Renal cortex interstitium (tissue), 11 donors: Measurements from ENCODE around the gene SULT1E1. TPM values are rescaled to one million over a fixed set of nuclear protein-coding genes. Genes with fewer than 3 reads are reported as not detected.

Source experiments
- DNase-seq, 11 donors: peaks; one replicate each; pipeline ENCODE4 v3.0.0-alpha.2; 2013; ENCODE audit warnings: low read depth in 9 of 11, low spot score in 4 of 11; ENCODE audit errors: extremely low read depth in 1 of 11
- polyA plus RNA-seq, 3 donors: library from polyadenylated mRNA; unstranded; fragments of 120-200 nt; gene quantifications; one replicate each; pipeline ENCODE4 v1.2.1, GENCODE V29; 2013; ENCODE audit not compliant: insufficient read length in 3 of 3

Gene SULT1E1
- polyA plus RNA-seq, 3 donors: 414 to 554 (median 457) TPM

DNA sequence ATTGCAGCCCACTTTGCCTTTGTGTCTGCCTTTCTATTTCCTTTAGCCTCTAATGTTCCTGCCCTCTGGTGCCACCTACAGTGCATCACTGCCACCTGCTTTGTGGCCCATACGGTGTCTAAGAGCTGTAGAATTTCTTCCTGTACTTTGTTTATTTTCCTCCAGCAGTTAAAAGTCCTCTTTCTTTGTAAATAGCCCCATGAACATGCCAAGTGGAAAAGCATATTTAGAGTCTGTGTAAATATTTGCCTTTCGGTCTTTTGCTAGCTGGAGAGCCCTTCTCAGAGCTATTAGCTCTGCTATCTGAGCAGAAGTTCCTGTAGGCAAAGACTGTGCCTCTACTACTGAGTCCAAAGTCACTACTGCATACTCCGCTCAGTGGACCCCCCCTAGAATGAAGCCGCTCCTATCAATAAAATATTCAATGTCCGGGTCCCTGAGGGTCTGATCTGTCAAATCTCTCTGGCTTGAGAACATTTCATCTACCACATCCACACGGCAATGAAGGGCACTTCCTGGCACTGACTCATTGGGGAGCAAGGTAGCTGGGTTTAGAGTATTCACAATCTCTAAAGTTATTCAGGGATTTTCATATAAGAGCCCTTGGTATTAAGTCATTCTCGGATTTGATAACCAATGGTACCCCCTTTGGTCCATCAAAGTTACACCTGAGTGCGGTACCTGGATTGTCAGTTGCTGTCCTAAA, 36.3 kb downstream of the SULT1E1 start:
- no peak for DNase-seq

GRCh38 chr4:69823048-69823447, 36.9 kb downstream of the SULT1E1 start:
- DNase-seq: no peak

- DNase-seq: no peak
These were observed 37.7 kb downstream of the SULT1E1 start for GRCh38 chr4:69822198-69822597.

DNA sequence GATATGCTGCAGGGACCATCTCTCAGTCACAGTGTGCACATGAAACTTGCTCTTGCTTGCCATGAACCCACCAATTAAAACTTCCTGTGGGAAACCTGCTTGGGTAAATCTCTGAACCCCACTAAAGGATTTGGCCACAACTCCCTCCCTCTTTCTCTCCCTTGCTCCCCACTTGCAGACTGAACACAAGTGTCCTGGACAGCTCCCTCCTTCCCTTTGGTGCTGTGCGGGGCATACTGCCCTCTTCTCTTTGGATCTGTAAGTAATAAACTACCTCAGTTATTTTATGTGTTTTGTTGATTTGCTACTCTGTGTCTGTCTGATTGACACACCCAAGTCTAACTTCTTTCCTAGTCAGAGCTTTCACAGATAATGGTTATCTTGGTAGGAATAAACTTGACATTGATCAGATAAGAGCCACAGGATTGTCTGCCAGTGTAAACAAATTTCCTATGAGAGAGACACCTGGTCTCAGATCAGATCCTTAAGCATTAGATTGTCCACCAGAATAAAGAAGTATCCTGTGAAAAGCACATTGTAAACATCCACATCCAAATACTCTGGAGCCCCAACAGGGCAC, 41.8 kb downstream of the SULT1E1 start:
- DNase-seq: no peak

DNA sequence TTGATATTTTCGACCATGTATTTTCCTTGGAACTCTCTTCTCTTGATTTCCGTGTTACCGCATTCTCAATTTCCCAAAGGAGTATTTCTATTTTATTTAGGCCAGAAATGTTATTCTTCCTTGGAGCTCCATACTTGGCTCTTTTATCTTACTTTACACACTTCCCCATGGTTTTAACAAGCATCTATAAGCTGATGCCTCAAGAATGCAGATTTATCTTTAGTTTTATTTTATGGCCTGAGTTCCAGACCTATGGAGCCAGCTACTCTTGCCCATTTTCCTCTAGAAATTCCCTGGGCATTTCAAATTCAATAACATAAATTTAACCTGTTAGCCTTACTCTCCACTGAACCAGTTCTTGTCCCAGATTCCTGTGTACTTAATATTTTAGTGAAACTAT, 43.7 kb downstream of the SULT1E1 start:
- no peak for DNase-seq

DNA sequence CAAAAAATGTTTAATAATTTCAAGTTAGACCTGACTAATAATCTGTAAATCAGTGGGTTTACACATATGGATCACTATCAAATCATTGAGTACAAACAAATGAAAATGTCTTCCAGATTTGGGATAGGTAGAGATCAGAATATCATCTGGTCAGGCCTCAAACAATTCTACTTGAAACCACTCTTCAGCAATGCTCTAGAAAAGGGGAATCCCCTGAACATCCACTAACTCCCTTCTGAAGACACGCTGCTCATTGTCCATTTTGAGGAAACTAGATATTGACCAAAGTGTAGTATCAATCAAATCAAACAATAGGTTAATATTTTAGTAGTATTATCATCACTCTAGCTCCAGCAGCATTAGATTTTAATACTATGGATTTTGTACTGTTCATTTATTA, 46.3 kb downstream of the SULT1E1 start:
- no peak for DNase-seq

- no peak for DNase-seq
These were observed 48.8 kb downstream of the SULT1E1 start for GRCh38 chr4:69811166-69811565.

- DNase-seq: no peak
These were observed 59.3 kb downstream of the SULT1E1 start for GRCh38 chr4:69800599-69800998.

GRCh38 chr4:69799337-69799736, 60.6 kb downstream of the SULT1E1 start:
- no peak for DNase-seq

DNA sequence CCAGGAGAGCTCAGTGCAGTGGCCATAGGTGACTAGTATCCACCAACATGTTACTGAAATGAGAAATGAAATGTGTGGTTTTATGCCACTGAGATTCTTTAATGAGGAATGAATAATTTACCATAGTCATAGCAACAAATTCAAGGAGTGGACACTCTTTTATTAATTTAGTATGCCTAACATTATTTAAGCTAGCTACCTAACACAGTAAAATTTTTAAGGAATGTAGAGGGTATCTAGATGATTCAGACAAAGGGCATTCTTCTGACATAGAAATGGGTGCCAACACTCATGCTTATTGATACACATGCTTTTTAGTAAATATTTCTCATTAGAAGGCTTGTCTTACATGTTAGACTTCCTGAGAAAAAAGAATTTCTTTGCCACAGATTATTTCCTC, 66.2 kb downstream of the SULT1E1 start:
- DNase-seq: no peak

Other genes starting within 250 kb of the SULT1E1 start
- gene UGT2A2, start 220.5 kb downstream of the SULT1E1 start, polyA plus RNA-seq: not detected
- 10 to 100 TPM in 1 of 3 donors, 1 to 10 TPM in 1, not detected in 1; 4.9 to 21.3 TPM for gene UGT2A1, start 206.9 kb downstream of the SULT1E1 start, polyA plus RNA-seq
- 1 to 10 TPM in 1 of 3 donors, under 1 TPM in 2; 0.68 to 1.1 (median 0.76) TPM for gene SULT1B1, start 99.5 kb downstream of the SULT1E1 start, polyA plus RNA-seq
- gene CSN1S1, start 70.9 kb upstream of the SULT1E1 start, polyA plus RNA-seq: not detected
- under 1 TPM in 1 of 3 donors, not detected in 2; 0.10 TPM for gene CSN2, start 105.6 kb upstream of the SULT1E1 start, polyA plus RNA-seq
- gene STATH, start 135.8 kb upstream of the SULT1E1 start, polyA plus RNA-seq: under 1 TPM in 2 of 3 donors, not detected in 1; 0.33 to 0.68 TPM
- not detected for gene HTN3, start 168.3 kb upstream of the SULT1E1 start, polyA plus RNA-seq
- under 1 TPM in 1 of 3 donors, not detected in 2; 0.06 TPM for gene HTN1, start 190.3 kb upstream of the SULT1E1 start, polyA plus RNA-seq